EH (cell line): ENCODE measurements around the gene ZNF283.

Experiments
- DNase-seq: peaks from one replicate; pipeline ENCODE4 v3.0.0-alpha.2; 2015; ENCODE audit warnings: low read depth

The ZNF283 gene

GRCh38 chr19:43826787-43827754 is at the start of gene ZNF283:
ZNF283 (plus strand) TSS chr19:43827321; CDS start chr19:43833505, 6,184 bp downstream.
- DNase-seq, result peak; percentile 93

- DNase-seq, result no peak
These were observed 48.5 kb upstream of the ZNF283 start for GRCh38 chr19:43778651-43779050.

GRCh38 chr19:43779147-43779819 is 47.8 kb upstream of the ZNF283 start:
- DNase-seq, result no peak

- no peak for DNase-seq
These were observed 47.3 kb upstream of the ZNF283 start for GRCh38 chr19:43779820-43780219.

GRCh38 chr19:43780706-43781525 is 46.2 kb upstream of the ZNF283 start, which contains the start of gene KCNN4:
KCNN4 (minus strand) TSS chr19:43780973; CDS start chr19:43780861, 112 bp downstream.
- DNase-seq, result peak; percentile 45

- DNase-seq, result no peak
These were observed 45.4 kb upstream of the ZNF283 start for GRCh38 chr19:43781630-43782310.

- DNase-seq, result no peak
These were observed 44.8 kb upstream of the ZNF283 start for GRCh38 chr19:43782311-43782660.

GRCh38 chr19:43782689-43783231 is 44.4 kb upstream of the ZNF283 start:
- no peak for DNase-seq

GRCh38 chr19:43783636-43784035 is 43.5 kb upstream of the ZNF283 start:
- no peak for DNase-seq

- DNase-seq, result peak; percentile 85
These were observed 42.7 kb upstream of the ZNF283 start for GRCh38 chr19:43784241-43784980.

- peak; percentile 76 for DNase-seq
These were observed 41.9 kb upstream of the ZNF283 start for GRCh38 chr19:43784981-43785808.

- no peak for DNase-seq
These were observed 40.5 kb upstream of the ZNF283 start for GRCh38 chr19:43786665-43787064.

GRCh38 chr19:43789029-43789428 is 38.1 kb upstream of the ZNF283 start:
- peak; percentile 59 for DNase-seq

GRCh38 chr19:43790587-43790986 is 36.5 kb upstream of the ZNF283 start:
- DNase-seq, result no peak

- no peak for DNase-seq
These were observed 30.0 kb upstream of the ZNF283 start for GRCh38 chr19:43797118-43797517.

- DNase-seq, result no peak
These were observed 29.6 kb upstream of the ZNF283 start for GRCh38 chr19:43797556-43797955.

- no peak for DNase-seq
These were observed 29.0 kb upstream of the ZNF283 start for GRCh38 chr19:43798026-43798545.

GRCh38 chr19:43798546-43799409 is 28.3 kb upstream of the ZNF283 start:
- DNase-seq, result no peak
